SH-SY5Y (cell line): ENCODE measurements around the gene PCNX2.

Source experiments
- GATA2 ChIP-seq: IDR thresholded peaks from 2 replicates; pipeline ENCODE4 v1.6.1; 2011; ENCODE audit warnings: mild to moderate bottlenecking, low read depth, low read length
- GATA3 ChIP-seq: IDR thresholded peaks from 2 replicates; pipeline ENCODE4 v1.6.1; 2011; ENCODE audit warnings: low read depth, mild to moderate bottlenecking, low read length, moderate library complexity

PCNX2 gene

GRCh38 chr1:232980355-232980978 lies 315.1 kb downstream of the PCNX2 start:
- TF ChIP-seq GATA3 (no peak), GATA2 (no peak)

GRCh38 chr1:232979558-232979957 lies 316.0 kb downstream of the PCNX2 start:
- no peak for TF ChIP-seq GATA3
- TF ChIP-seq GATA2: no peak

- no peak for TF ChIP-seq GATA2
- no peak for TF ChIP-seq GATA3
Measured at GRCh38 chr1:232978815-232979214, 316.7 kb downstream of the PCNX2 start.

GRCh38 chr1:232978091-232978634 lies 317.4 kb downstream of the PCNX2 start:
- TF ChIP-seq GATA3 (peak; percentile 81), GATA2 (peak; percentile 68)

GRCh38 chr1:232974971-232975370 lies 320.6 kb downstream of the PCNX2 start:
- TF ChIP-seq GATA3 (no peak), GATA2 (no peak)

DNA sequence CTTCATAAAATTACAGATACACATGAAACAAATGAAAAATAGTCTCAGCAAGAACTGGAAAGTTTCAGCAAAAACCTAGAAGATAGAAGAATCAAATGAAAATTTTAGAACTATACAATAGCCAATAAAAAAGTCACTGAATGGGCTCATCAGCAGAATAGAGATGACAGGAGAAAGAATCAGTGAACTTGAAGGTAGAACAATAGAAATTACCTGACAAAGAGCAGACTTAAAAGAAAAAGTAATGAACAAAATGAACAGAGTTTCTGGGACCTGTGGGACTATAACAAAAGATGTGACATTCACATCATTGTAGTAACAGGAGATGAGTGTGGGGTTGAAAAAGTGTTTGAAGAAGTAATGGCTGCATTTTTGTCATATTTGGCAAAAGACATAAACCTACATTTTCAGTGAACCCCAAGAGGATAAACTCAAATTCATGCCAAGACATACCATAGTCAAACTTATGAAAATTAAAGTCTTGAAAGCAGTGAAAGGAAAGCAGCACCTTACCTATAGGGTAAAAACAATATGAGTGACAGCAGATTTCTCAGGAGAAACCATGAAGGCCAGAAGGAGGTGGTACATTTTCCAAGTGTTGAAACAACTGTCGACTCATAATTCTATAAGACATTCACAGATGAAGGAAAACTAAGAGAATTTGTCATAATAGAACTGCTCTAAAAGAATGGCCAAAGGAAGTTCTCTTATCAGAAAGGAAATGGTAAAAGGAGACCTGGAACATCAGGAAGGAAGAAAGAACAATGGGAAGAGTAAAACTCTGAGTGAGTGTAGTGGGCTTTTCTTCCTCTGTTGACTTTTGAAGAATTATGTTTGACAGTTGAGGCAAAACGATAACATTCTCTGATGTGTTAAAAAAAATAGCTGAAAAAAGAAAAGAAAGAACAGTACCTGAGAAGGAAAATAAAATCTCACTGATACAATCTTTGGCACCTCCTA lies 321.6 kb downstream of the PCNX2 start:
- TF ChIP-seq GATA2 (no peak), GATA3 (no peak)

- TF ChIP-seq GATA3 (no peak), GATA2 (no peak)
Measured at GRCh38 chr1:232970508-232970907, 325.0 kb downstream of the PCNX2 start.

DNA sequence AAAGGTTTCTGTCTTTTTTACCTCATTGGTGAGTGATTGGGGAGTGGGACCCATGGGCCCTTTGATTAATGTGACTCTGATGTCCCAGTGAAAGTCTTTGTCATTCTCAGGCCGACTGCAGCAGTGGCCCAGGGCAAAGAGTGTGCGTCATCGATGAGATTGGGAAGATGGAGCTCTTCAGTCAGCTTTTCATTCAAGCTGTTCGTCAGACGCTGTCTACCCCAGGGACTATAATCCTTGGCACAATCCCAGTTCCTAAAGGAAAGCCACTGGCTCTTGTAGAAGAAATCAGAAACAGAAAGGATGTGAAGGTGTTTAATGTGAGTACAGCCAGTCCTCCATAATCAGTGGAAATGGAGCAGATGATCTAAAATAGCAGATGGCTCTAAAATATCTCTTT lies 325.7 kb downstream of the PCNX2 start:
- TF ChIP-seq GATA3 (no peak), GATA2 (no peak)

DNA sequence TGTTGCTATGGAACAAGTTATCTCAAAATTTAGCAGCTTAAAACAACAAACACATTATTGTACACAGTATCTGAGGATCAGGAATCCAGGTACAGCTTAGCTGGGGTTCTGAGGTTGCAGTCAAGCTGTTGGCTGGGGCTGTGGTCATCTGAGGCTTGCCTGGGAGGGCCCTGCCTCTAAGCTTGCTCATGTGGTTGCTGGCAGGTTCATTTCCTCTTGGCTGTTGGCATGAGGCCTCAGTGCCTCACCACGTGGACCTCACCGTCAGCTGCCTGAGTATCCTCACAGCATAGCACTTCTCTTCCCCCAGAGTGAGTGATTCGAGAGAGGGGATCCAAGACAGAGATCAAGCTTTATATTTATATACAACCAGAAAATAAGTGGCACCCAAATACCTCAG lies 326.6 kb downstream of the PCNX2 start:
- TF ChIP-seq GATA2: no peak
- TF ChIP-seq GATA3: no peak

DNA sequence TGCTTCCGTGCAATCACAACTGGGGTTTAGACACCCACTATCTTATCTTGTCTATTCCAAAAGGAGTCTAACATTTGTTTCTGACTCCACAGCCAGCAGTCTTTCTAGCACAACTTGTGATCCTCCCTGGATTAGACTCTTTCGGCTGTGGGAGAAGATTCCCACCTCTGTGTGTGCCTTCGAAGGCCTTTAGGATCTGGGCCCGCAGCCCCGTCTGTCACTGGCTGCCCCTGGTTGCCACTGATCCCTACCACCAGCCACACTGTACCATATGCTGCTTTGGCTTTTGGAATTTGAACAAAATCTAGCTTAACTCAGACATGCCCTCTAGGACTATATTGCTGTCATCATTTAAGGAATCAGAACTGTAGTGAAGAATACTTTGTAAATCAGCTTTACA lies 327.1 kb downstream of the PCNX2 start:
- TF ChIP-seq GATA2 (no peak), GATA3 (no peak)

GRCh38 chr1:232966663-232967062 lies 328.9 kb downstream of the PCNX2 start:
- TF ChIP-seq GATA2: no peak
- no peak for TF ChIP-seq GATA3

DNA sequence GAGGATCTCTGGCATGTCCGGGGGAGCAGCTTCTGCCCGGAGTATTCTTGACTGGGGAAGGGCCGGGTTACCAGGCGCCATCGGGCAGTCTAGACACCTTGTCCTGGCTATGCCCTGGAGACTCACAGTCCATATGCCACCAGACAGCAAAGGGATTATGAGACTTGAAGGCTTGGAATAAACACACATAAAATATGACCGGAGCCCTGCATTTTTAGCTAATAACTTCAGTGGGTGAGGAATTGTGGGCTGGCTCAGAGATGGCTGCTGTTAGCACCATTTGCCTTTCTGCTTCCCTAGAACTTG lies 329.7 kb downstream of the PCNX2 start:
- TF ChIP-seq GATA3: no peak
- TF ChIP-seq GATA2: no peak

DNA sequence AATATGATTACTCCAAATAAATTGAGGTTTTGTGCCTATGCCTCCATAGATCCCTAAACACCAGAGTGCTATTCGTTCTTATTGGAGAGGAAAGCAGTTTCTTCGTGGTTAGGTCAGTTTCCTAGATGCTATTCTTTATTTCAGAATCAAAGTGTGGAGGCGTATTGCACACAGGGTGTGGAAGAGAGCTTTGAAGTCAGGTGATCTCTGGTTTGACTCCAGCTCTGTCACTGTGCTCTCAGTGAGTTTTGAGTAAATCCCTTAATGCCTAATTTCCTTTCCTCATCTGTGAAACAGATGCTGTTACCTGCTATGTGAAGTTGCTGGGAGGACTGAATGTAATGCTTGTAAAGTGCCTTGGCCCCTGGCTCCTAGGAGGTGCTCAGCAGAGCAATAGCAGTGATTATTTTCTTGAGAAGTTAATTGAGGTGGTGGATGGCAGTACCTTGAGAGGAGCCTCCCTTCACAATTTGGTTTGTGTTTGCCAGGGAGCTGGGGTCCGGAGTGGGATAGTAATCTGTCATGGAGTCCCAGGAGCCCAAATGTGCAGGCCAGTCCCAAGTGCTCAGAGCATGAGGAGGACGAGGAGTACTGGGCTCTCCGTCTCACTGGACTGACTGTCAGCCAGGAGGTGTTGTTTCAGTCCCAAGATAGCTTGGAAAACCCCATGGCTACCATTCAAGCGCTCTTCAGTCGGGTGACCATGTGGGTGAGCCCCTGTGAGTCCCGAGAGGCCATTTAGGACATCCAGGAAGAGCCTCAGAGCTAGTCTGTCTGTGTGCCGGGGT lies 330.2 kb downstream of the PCNX2 start:
- TF ChIP-seq GATA3 (no peak), GATA2 (no peak)

DNA sequence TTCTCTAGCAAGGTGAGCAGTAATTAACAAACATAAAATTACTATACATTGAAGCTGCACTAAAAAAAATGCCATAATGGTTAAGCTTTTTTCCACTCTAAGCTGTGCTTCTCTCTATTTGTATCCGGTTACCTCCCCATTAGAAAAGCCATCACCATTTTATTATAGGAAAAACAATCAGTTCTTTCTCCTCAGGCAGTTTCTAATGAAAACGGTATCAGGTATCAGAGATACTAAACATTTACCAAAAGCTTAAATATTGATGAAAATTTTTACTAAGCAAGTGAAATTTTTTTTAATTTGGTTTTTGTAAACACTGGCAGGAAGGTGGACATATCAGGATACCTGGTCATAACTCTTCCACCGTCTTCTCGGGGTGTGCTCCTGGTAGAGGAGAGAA lies 330.9 kb downstream of the PCNX2 start:
- TF ChIP-seq GATA2 (no peak), GATA3 (no peak)
